SHP77 (cell line): ENCODE data around the gene RPAP3.
"Not testable (repeated sequence)": the region's sequence is repeated elsewhere in the genome, so short reads cannot be mapped to it uniquely, and the experiment has no call there.

Experiments used
- DNase-seq, 2 experiments: peaks; one replicate each; lab custom pipeline; 2025; lab: John Stamatoyannopoulos, UW

RPAP3 gene

DNA sequence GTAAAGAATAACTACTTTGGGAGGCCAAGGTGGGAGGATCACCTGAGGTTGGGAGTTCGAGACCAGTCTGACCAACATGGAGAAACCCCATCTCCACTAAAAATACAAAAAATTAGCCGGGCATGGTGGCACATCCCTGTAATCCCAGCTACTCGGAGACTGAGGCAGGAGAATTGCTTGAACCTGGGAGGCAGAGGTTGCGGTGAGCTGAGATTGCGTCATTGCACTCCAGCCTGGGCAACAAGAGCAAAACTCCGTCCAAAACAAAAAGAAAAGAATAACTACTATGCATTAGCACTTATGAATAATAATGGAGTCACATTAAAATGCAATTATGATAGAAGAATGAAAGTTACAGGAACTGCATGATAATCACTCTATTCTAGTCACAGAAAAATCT lies 37.9 kb downstream of the RPAP3 start:
- DNase-seq, result not testable (repeated sequence)

GRCh38 chr12:47652521-47653234 lies 53.2 kb downstream of the RPAP3 start:
- peak; percentile 36 to 61 for DNase-seq

DNA sequence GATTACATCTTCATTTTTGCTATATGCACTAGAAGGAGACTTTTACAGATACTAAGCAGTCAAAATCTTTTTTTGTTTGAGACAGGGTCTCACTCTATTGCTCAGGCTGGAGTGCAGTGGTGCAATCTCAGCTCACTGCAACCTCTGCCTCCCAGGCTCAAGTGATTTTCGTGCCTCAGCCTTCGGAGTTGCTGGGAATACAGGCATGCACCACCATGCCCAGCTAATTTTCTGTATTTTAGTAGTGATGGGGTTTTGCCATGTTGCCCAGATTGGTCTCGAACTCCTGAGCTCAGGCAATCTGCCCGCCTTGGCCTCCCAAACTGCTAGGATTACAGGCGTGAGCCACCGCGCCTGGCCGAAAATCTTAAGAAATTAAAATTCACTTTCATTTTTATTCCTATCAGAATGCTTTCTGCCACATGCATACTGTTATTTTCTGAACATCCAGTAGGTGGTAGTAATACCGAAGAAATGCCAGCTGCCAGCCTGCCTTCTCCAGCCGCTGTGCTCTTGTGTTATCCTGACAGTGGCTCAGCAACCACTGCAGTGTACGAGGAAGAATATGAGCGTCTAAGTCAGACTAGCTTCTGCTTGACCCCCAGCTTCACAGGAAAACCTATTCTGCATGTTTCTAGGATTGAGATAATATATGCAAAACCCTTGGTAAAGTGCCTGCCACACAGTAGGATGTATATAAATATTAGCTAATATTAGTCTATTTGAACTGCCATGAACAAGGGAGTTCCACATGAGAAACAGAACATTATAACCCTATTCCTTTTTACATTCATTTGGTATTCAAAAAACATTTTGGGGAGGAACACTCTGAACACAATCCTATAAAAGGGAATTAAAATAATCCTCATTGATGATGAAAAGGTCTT lies 54.2 kb downstream of the RPAP3 start:
- peak; percentile 53 to 57 for DNase-seq

GRCh38 chr12:47650469-47650868 lies 55.4 kb downstream of the RPAP3 start:
- no peak for DNase-seq

DNA sequence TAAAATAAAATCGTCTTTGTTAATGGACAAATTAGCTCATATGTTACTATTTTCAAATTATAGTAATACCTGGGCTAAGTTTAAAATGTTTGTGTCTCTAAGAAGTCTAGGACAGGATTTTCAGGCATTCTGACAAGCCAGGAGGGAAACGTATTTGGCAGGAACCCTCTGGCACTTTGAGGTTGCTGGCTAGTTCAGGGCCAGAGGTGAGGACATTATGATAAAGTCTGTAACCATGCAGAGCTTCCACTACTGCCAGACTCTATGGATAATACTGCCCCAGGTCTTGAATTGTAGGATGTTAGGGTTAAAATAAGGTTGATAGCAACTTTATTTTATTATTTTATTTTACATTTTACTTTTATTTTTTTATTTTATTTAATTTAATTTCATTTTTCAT lies 56.4 kb downstream of the RPAP3 start:
- DNase-seq, result no peak

- no peak for DNase-seq
These were observed 57.7 kb downstream of the RPAP3 start for GRCh38 chr12:47648056-47648579.

GRCh38 chr12:47642310-47642709 lies 63.5 kb downstream of the RPAP3 start:
- not testable (repeated sequence) for DNase-seq

- peak; percentile 61 to 62 for DNase-seq
These were observed 68.7 kb downstream of the RPAP3 start for GRCh38 chr12:47636908-47637780.

DNA sequence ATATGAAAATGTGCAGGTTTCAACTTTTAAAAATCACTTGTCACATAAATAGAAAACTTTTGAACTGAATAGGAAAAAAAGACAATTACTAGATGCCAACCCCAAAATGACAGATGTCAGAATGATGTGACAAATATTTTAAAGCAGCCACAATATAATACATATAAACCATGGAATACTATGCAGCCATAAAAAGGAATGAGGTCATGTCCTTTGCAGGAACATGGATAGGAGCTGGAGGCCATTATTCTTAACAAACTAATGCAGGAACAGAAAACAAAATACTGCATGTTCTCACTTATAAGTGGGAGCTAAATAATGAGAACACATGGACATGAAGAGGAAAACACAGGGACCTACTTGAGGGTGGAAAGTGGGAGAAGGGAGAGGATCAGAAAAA lies 70.1 kb downstream of the RPAP3 start:
- DNase-seq, result not testable (repeated sequence)

DNA sequence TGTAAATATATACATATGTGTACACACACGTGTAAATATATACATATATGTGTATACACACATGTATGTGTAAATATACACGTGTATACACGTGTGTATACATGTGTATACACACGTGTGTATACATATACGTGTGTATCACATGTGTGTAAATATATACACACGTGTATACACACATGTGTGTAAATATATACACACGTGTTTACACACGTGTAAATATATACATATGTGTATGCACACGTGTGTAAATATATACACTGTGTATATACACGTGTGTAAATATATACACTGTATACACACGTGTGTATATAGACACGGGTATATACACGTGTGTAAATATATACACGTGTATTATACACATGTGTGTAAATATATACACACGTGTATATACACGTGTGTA lies 71.7 kb downstream of the RPAP3 start:
- DNase-seq, result no peak

- no peak for DNase-seq
These were observed 83.9 kb downstream of the RPAP3 start for GRCh38 chr12:47621960-47622359.

DNA sequence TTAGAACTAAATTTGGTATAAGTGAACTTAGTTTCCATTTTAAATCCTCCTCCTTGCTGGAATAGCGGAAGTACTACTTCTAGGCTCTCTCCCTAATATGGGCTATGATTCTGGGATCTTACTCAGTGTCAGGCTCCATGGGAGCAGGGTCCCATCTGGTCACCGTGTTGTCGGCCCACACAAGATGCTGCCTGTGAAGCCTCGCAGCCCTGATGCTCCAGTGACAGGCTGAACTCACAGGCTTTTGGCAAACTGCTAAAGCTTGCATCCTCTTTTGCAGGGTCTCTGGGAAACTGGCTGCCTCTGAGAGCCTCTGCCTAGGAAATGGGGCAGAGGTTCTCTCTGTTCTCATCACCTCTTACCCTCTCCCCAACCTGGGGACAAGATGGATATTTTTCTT lies 88.4 kb downstream of the RPAP3 start:
- DNase-seq, result no peak

DNA sequence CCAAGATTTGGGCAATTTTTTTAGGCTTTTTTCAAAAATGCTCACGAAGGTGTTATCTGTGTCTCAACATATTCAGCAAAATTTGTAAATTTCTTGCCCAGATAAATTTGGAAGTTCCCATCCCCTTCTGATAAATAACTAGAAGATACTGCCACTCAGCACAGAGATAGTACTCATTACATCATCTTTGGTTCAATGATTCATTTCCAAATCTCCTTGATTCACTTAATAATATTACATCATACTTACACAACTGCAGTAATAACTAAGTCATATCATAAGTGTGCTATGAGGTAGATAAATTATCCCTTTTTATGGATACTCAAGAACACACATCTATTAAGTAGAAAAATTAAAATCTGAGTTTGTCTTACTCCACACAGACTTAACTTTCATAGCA lies 89.4 kb downstream of the RPAP3 start:
- no peak for DNase-seq

- no peak for DNase-seq
These were observed 90.1 kb downstream of the RPAP3 start for GRCh38 chr12:47615711-47616110.

DNA sequence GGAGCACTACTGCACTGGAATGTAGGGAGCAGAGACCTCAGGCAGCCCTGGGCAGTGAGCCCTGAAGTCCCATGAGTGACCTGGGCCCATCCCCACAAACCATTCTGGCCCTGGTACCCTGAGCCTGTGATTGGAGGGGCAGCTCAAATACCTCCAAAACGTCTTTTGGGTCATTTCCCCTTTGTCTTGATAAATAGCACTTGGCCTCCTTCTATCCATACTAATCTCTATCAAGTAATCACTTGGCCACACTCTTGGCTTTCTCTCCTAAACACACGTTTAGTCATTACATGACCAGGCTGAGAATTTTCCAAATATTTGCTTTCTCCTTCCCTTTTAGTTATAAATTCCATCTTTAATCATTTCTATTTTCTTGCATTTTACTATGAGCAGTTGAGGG lies 91.3 kb downstream of the RPAP3 start:
- no peak for DNase-seq

- DNase-seq, result no peak
These were observed 92.9 kb downstream of the RPAP3 start for GRCh38 chr12:47612953-47613352.

DNA sequence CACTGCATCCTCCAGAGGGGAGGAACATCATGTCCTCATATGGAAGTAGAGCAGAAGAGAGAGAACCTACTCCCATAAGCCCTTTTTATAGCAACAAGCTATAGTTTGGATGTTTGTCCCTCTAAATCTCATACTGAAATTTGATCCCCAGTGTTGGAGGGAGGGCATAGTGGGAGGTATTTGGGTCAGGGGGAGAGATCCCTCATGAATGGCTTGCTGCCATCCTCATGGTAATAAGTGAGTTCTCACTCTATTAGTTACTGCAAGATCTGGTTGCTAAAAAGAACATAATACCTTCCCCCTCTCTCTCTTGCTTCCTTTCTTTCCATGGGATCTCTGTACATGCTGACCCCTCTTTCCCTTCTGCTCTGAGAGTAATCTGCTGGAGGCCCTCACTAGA lies 93.9 kb downstream of the RPAP3 start:
- DNase-seq, result no peak
